ENCODE data around the gene ELOVL1. TPM values are rescaled to one million over a fixed set of nuclear protein-coding genes. Genes with fewer than 3 reads are reported as not detected.
"Not testable (repeated sequence)": the region's sequence is repeated elsewhere in the genome, so short reads cannot be mapped to it uniquely, and the experiment has no call there.

The ELOVL1 gene
- polyA plus RNA-seq, 1 donor (not counting 4 experiments of a cell fraction or from before 2014, with no cell fraction given): 283 TPM

GRCh38 chr1:43404353-43404752 is 36.5 kb upstream of the ELOVL1 start:
- Histone ChIP-seq H3K79me2 (ENCODE audit: control insufficient read depth, insufficient read depth, low read length) (no peaks in the 10 kb centered on the region), H3K27ac (ENCODE audit: control insufficient read depth, insufficient read depth, low read length) (no peak overlapping the region), H3K27me3 (ENCODE audit: control insufficient read depth, extremely low read depth, insufficient read depth, low read length) (no peaks in the 10 kb centered on the region), H3K4me1 (ENCODE audit: control insufficient read depth, extremely low read depth, insufficient read depth, low read length) (no peaks in the 10 kb centered on the region), H2AFZ (ENCODE audit: control insufficient read depth, low read length) (no peak overlapping the region), H3K4me3 (ENCODE audit: control insufficient read depth in 2 of 3, extremely low read depth in 1 of 3, insufficient read depth in 2 of 3, low read depth in 1 of 3, low read length in 3 of 3) (no peak overlapping the region), H4K20me1 (ENCODE audit: control insufficient read depth, extremely low read depth, insufficient read depth, low read length) (no peaks in the 10 kb centered on the region), H3K36me3 (ENCODE audit: control insufficient read depth in 2 of 2, extremely low read depth in 1 of 2, insufficient read depth in 2 of 2, low read length in 2 of 2) (peaks cover 21 to 23% of the 10 kb centered on the region in 2 experiments), H3K9me1 (ENCODE audit: control insufficient read depth, extremely low read depth, insufficient read depth, low read length) (no peaks in the 10 kb centered on the region), H3K9ac (ENCODE audit: control insufficient read depth, extremely low read depth, insufficient read depth, low read length) (no peak overlapping the region), H3K9me3 (ENCODE audit: control insufficient read depth, low read depth, low read length) (no peaks in the 10 kb centered on the region), H3K4me2 (ENCODE audit: control insufficient read depth, extremely low read depth, insufficient read depth, low read depth, low read length) (no peak overlapping the region)
- TF ChIP-seq EZH2 (IDR thresholded peaks at IDR 0.05; ENCODE audit: low read length) (no peak), CTCF (optimal IDR thresholded peaks at IDR 0.05 in 1 of 3, IDR thresholded peaks at IDR 0.05 in 1 of 3, conservative IDR thresholded peaks at IDR 0.05 in 1 of 3; ENCODE audit: extremely low read depth in 1 of 3, insufficient read depth in 2 of 3, low read length in 3 of 3) (no peak)
- DNase-seq (ENCODE audit: low read depth, low spot score) (no peak), FAIRE-seq (no peak)
- dilution Hi-C loops (cut with MboI; ENCODE audit: extremely low pct_ligation_motif_present, low sequenced_read_pairs): no loop called here

- H3K27me3 ChIP-seq (ENCODE audit: control insufficient read depth, extremely low read depth, insufficient read depth, low read length): no peaks in the 10 kb centered on the region
- TF ChIP-seq CTCF (optimal IDR thresholded peaks at IDR 0.05 in 1 of 3, IDR thresholded peaks at IDR 0.05 in 1 of 3, conservative IDR thresholded peaks at IDR 0.05 in 1 of 3; ENCODE audit: extremely low read depth in 1 of 3, insufficient read depth in 2 of 3, low read length in 3 of 3) (no peak), EZH2 (IDR thresholded peaks at IDR 0.05; ENCODE audit: low read length) (no peak)
- H3K27ac ChIP-seq (ENCODE audit: control insufficient read depth, insufficient read depth, low read length): no peak overlapping the region
- H4K20me1 ChIP-seq (ENCODE audit: control insufficient read depth, extremely low read depth, insufficient read depth, low read length): no peaks in the 10 kb centered on the region
- no peak for FAIRE-seq
- no peak for DNase-seq (ENCODE audit: low read depth, low spot score)
- H3K9me3 ChIP-seq (ENCODE audit: control insufficient read depth, low read depth, low read length): no peaks in the 10 kb centered on the region
- H2AFZ ChIP-seq (ENCODE audit: control insufficient read depth, low read length): no peak overlapping the region
- H3K79me2 ChIP-seq (ENCODE audit: control insufficient read depth, insufficient read depth, low read length): peaks cover 1% of the 10 kb centered on the region
- peaks cover 16% of the 10 kb centered on the region in 2 experiments for H3K36me3 ChIP-seq (ENCODE audit: control insufficient read depth in 2 of 2, extremely low read depth in 1 of 2, insufficient read depth in 2 of 2, low read length in 2 of 2)
- dilution Hi-C loops (cut with MboI; ENCODE audit: extremely low pct_ligation_motif_present, low sequenced_read_pairs): no loop called here
- no peak overlapping the region for H3K4me2 ChIP-seq (ENCODE audit: control insufficient read depth, extremely low read depth, insufficient read depth, low read depth, low read length)
- no peaks in the 10 kb centered on the region for H3K9me1 ChIP-seq (ENCODE audit: control insufficient read depth, extremely low read depth, insufficient read depth, low read length)
- no peak overlapping the region for H3K4me3 ChIP-seq (ENCODE audit: control insufficient read depth in 2 of 3, extremely low read depth in 1 of 3, insufficient read depth in 2 of 3, low read depth in 1 of 3, low read length in 3 of 3)
- H3K4me1 ChIP-seq (ENCODE audit: control insufficient read depth, extremely low read depth, insufficient read depth, low read length): no peaks in the 10 kb centered on the region
- H3K9ac ChIP-seq (ENCODE audit: control insufficient read depth, extremely low read depth, insufficient read depth, low read length): no peak overlapping the region
Observed at GRCh38 chr1:43402089-43402865, 34.5 kb upstream of the ELOVL1 start.

GRCh38 chr1:43400441-43400840 is 32.6 kb upstream of the ELOVL1 start:
- H4K20me1 ChIP-seq (ENCODE audit: control insufficient read depth, extremely low read depth, insufficient read depth, low read length); H2AFZ ChIP-seq (ENCODE audit: control insufficient read depth, low read length); dilution Hi-C loops (cut with MboI; ENCODE audit: extremely low pct_ligation_motif_present, low sequenced_read_pairs); H3K4me1 ChIP-seq (ENCODE audit: control insufficient read depth, extremely low read depth, insufficient read depth, low read length); H3K79me2 ChIP-seq (ENCODE audit: control insufficient read depth, insufficient read depth, low read length); H3K27ac ChIP-seq (ENCODE audit: control insufficient read depth, insufficient read depth, low read length); H3K4me3 ChIP-seq (ENCODE audit: control insufficient read depth in 2 of 3, extremely low read depth in 1 of 3, insufficient read depth in 2 of 3, low read depth in 1 of 3, low read length in 3 of 3); H3K4me2 ChIP-seq (ENCODE audit: control insufficient read depth, extremely low read depth, insufficient read depth, low read depth, low read length); H3K9ac ChIP-seq (ENCODE audit: control insufficient read depth, extremely low read depth, insufficient read depth, low read length); H3K27me3 ChIP-seq (ENCODE audit: control insufficient read depth, extremely low read depth, insufficient read depth, low read length); H3K9me1 ChIP-seq (ENCODE audit: control insufficient read depth, extremely low read depth, insufficient read depth, low read length); FAIRE-seq; DNase-seq (ENCODE audit: low read depth, low spot score); H3K9me3 ChIP-seq (ENCODE audit: control insufficient read depth, low read depth, low read length): not testable (repeated sequence)
- H3K36me3 ChIP-seq (ENCODE audit: control insufficient read depth in 2 of 2, extremely low read depth in 1 of 2, insufficient read depth in 2 of 2, low read length in 2 of 2): peaks cover 7 to 15% of the 10 kb centered on the region in 2 experiments

Measured in keratinocyte (primary cell).